Kidney epithelial cell (primary cell): Measurements from ENCODE around the gene DEK. TPM values are rescaled to one million over a fixed set of nuclear protein-coding genes. Genes with fewer than 3 reads are reported as not detected.
"Not testable (repeated sequence)": the region's sequence is repeated elsewhere in the genome, so short reads cannot be mapped to it uniquely, and the experiment has no call there.

Experiments used
- DNase-seq: peaks from one replicate; pipeline ENCODE4 v3.0.0-alpha.2; 2010; ENCODE audit warnings: low read depth
- H3K27me3 ChIP-seq: 2 replicates; pipeline ENCODE4 v1.6.0; 2011; ENCODE audit warnings: low read length; ENCODE audit not compliant: control insufficient read depth, insufficient read depth
- H3K36me3 ChIP-seq: 2 replicates; pipeline ENCODE4 v1.5.1; 2011; ENCODE audit warnings: low read length; ENCODE audit not compliant: control insufficient read depth, insufficient read depth
- H3K4me3 ChIP-seq: 2 replicates; pipeline ENCODE4 v1.5.1; 2011; ENCODE audit warnings: low read depth, mild to moderate bottlenecking, control low read depth, low read length
- CTCF ChIP-seq: IDR thresholded peaks from 2 replicates; pipeline ENCODE4 v1.5.1; 2011; ENCODE audit warnings: mild to moderate bottlenecking, moderate library complexity, low read length, control low read depth, inconsistent platforms; ENCODE audit not compliant: insufficient read depth, poor library complexity, severe bottlenecking
- total RNA-seq: library from RNA; depleted of rRNA; stranded (reverse); fragments of >200 nt; gene quantifications from 2 replicates; pipeline ENCODE4 v1.2.3, GENCODE V29; 2015

The DEK gene
- total RNA-seq, 1 donor from 2014 or later, result 89.4 TPM

- no peak overlapping the region for H3K4me3 ChIP-seq
- H3K36me3 ChIP-seq, result no peaks in the 10 kb centered on the region
- no peak for DNase-seq
- no peak for TF ChIP-seq CTCF
- H3K27me3 ChIP-seq, result no peaks in the 10 kb centered on the region
Observed at GRCh38 chr6:18214003-18214402, 50.3 kb downstream of the DEK start.

- H3K27me3 ChIP-seq, result no peaks in the 10 kb centered on the region
- no peaks in the 10 kb centered on the region for H3K36me3 ChIP-seq
- no peak for DNase-seq
- no peak overlapping the region for H3K4me3 ChIP-seq
- no peak for TF ChIP-seq CTCF
Observed at GRCh38 chr6:18213439-18213838, 50.9 kb downstream of the DEK start.

GRCh38 chr6:18212231-18212630 is 52.1 kb downstream of the DEK start:
- H3K36me3 ChIP-seq, result no peaks in the 10 kb centered on the region

GRCh38 chr6:18211338-18211737 is 53.0 kb downstream of the DEK start:
- H3K27me3 ChIP-seq, result no peaks in the 10 kb centered on the region
- H3K4me3 ChIP-seq, result no peak overlapping the region
- no peak for TF ChIP-seq CTCF
- DNase-seq, result no peak
- no peaks in the 10 kb centered on the region for H3K36me3 ChIP-seq

More at GRCh38 chr6:18212231-18212630, 52.1 kb downstream of the DEK start:
- Histone ChIP-seq H3K4me3 (no peak overlapping the region), H3K27me3 (no peaks in the 10 kb centered on the region)
- TF ChIP-seq CTCF, result no peak
- DNase-seq, result no peak

- no peaks in the 10 kb centered on the region for H3K27me3 ChIP-seq
- no peaks in the 10 kb centered on the region for H3K36me3 ChIP-seq
- TF ChIP-seq CTCF, result no peak
- DNase-seq, result no peak
- H3K4me3 ChIP-seq, result no peak overlapping the region
Observed at GRCh38 chr6:18210707-18211106, 53.6 kb downstream of the DEK start.

GRCh38 chr6:18209539-18210197 is 54.7 kb downstream of the DEK start:
- TF ChIP-seq CTCF, result no peak

GRCh38 chr6:18208778-18209177 is 55.6 kb downstream of the DEK start:
- not testable (repeated sequence) for DNase-seq, H3K27me3 ChIP-seq, H3K36me3 ChIP-seq, H3K4me3 ChIP-seq

More at GRCh38 chr6:18209539-18210197, 54.7 kb downstream of the DEK start:
- no peak for DNase-seq
- Histone ChIP-seq H3K4me3 (no peak overlapping the region), H3K36me3 (no peaks in the 10 kb centered on the region), H3K27me3 (no peaks in the 10 kb centered on the region)
